Measurements from ENCODE around the gene CLECL1.
"Not testable (repeated sequence)": the region's sequence is repeated elsewhere in the genome, so short reads cannot be mapped to it uniquely, and the experiment has no call there.

CLECL1 gene

GRCh38 chr12:9695661-9696060 is 37.2 kb downstream of the CLECL1 start:
- not testable (repeated sequence) for DNase-seq (ENCODE audit: low read depth, low spot score)

DNA sequence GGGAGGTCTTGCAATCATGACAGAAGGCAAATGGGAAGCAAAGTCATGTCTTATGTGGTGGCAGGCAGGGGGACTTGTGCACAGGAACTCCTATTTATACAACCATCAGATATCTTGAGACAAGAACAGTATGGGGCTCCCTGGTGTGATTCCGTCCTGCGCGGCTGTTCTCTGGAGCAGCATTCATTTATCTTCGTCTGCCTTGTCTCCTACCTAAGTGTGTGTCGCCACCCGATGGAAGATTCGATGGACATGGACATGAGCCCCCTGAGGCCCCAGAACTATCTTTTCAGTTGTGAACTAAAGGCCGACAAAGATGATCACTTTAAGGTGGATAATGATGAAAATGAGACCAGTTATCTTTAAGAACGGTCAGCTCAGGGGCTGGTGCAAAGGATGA is 37.7 kb downstream of the CLECL1 start:
- not testable (repeated sequence) for DNase-seq (ENCODE audit: low read depth, low spot score)

DNA sequence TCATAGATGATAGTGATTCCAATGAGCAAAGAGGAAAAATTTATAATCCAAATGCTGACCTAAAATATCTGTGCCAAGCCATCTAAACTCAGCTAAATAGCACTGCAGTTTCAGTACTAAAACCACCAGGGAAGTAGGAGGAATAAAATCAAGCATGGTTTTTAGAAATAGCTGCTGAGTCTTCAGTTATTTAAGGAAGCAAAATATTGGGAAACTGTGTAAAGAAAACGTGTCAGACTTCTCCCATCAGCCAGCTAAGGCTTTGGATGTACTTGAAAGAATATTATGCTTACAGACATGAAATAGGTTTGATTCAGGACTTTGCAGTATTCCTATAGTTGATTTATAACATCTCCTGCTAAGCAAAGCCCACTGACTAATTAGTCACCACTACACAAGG is 38.7 kb downstream of the CLECL1 start:
- no peak for DNase-seq (ENCODE audit: low read depth, low spot score)

GRCh38 chr12:9692909-9693308 is 40.0 kb downstream of the CLECL1 start:
- no peak for DNase-seq (ENCODE audit: low read depth, low spot score)

GRCh38 chr12:9687228-9687627 is 45.7 kb downstream of the CLECL1 start:
- no peak for DNase-seq (ENCODE audit: low read depth, low spot score)

DNA sequence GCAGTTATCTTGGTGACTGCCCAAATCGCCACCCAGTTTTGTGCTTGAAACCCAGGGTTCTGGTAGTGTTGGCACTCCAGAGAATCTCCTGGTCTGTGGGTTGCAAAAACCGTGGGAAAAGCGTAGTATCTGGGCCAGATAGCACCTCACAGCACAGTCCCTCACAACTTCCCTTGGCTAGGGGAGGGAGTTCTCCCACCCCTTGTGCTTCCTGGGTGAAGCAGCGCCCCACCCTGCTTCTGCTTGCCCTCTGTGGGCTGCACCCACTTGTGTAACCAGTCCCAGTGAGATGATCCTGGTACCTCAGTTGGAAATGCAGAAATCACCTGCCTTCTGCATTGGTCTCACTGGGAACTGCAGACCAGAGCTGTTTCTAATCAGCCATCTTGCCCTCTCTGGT is 47.0 kb downstream of the CLECL1 start:
- no peak for DNase-seq (ENCODE audit: low read depth, low spot score)

DNA sequence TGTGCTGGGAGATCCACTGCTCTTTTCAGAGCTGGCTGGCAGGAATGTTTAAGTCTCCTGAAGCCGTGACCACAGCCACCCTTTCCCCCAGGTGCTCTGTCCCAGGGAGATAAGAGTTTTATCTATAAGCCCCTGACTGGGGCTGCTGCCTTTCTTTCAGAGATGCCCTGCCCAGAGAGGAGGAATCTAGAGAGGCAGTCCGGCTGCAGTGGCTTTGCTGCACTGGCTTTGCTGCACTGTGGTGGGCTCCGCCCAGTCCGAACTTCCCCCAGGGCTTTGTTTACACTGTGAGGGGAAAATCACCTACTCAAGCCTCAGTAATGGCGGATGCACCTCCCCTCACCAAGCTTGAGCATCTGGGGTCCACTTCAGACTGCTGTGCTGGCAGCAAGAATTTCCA is 47.5 kb downstream of the CLECL1 start:
- DNase-seq (ENCODE audit: low read depth, low spot score): not testable (repeated sequence)

DNA sequence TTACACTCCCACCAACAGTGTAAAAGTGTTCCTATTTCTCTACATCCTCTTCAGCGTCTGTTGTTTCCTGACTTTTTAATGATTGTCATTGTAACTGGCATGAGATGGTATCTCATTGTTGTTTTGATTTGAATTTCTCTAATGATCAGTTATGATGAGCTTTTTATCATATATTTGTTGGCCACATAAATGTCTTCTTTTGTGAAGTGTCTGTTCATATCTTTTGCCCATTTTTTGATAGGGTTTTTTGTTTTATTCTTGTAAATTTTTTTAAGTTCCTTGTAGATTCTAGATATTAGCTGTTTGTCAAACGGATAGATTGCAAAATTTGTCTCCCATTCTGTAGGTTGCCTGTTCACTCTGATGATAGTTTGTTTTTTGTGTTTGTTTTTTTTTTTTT is 49.9 kb downstream of the CLECL1 start:
- DNase-seq (ENCODE audit: low read depth, low spot score): not testable (repeated sequence)

- DNase-seq (ENCODE audit: low read depth, low spot score): not testable (repeated sequence)
Measured at GRCh38 chr12:9682508-9682907, 50.4 kb downstream of the CLECL1 start.

DNA sequence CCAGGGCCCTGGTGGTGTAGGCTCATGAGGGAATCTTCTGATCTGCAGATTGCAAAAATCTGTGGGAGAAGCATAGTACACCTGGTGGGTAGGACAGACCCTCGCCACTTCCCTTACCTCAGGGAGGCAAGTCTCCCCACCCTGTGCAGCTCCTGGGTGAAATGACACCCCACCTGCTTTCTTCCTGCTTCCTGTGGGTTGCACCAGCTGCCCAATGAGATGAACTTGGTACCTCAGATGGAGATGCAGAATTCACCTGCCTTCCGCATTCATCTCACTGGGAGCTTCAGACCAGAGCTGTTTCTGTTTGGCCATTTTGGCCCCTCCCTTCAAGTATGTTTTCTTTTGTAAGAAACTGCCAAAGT is 58.7 kb downstream of the CLECL1 start:
- DNase-seq (ENCODE audit: low read depth, low spot score): no peak

GRCh38 chr12:9673404-9674225 is 59.3 kb downstream of the CLECL1 start:
- no peak for DNase-seq (ENCODE audit: low read depth, low spot score)
